Mesodermal cell (in vitro differentiated cells): ENCODE measurements around the gene CAMKMT.

Source experiments
- H3K27ac ChIP-seq: 2 replicates; pipeline ENCODE4 v1.7.0; 2013; ENCODE audit warnings: mild to moderate bottlenecking, low read depth, low read length, moderate library complexity; ENCODE audit not compliant: severe bottlenecking
- H3K36me3 ChIP-seq: 2 replicates; pipeline ENCODE4 v1.7.1; 2013; ENCODE audit warnings: mild to moderate bottlenecking, low read length, moderate library complexity; ENCODE audit not compliant: control insufficient read depth, insufficient read depth
- H3K4me1 ChIP-seq: one replicate; pipeline ENCODE4 v1.7.1; 2013; ENCODE audit warnings: mild to moderate bottlenecking, low read length; ENCODE audit not compliant: insufficient read depth, control insufficient read depth, poor library complexity, severe bottlenecking
- H3K4me3 ChIP-seq: 2 replicates; pipeline ENCODE4 v1.7.0; 2013; ENCODE audit warnings: low read length, control low read depth, mild to moderate bottlenecking; ENCODE audit not compliant: insufficient read depth, poor library complexity, severe bottlenecking; ENCODE audit errors: extremely low read depth
- H3K9me3 ChIP-seq: 2 replicates; pipeline ENCODE4 v1.7.1; 2013; ENCODE audit warnings: mild to moderate bottlenecking, low read length, moderate library complexity; ENCODE audit not compliant: control insufficient read depth
- WGBS, 2 experiments: methylation state at CpG; one replicate each; pipeline ENCODE4 v1.1.5; 2013; ENCODE audit warnings: missing lambda C conversion rate in 2 of 2; ENCODE audit not compliant: insufficient coverage in 2 of 2; 5-methylcytosine and 5-hydroxymethylcytosine counted together

The CAMKMT gene

DNA sequence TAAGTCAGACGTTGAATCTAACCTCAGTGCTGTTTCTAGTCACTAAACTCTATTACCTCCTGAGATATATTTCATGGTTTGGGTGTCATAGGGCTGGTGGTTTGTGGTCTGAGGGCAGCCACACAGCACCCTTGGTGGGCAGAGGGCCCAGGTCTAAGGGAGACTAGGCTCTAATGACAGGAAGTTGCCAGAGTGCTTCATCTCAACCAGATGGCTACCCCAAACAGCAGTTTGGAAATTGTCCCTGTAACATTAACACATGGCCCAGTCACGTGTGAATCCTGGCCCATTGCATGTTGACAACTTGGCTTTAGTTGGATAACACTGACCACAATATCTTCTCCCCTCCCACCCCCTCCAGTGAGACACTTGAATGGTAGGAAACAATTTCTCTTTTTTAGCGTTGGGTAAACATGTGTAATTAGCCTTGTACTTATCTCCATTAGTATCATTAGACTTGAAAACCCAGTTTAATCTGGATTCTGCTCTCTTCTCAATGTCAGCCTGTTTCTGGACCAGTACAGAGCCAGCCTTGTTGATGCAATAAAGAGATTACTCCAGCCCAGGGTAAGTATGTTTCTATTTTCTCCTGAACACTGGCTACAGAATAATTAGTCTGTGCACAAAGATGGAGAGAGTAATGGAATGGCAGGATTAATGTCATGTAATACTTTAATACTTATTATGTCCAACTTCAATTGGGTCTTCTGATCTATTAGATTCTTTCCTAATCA, 392.0 kb downstream of the CAMKMT start:
- no peaks in the 10 kb centered on the region for H3K36me3 ChIP-seq
- no peak overlapping the region for H3K4me3 ChIP-seq
- no peak overlapping the region for H3K27ac ChIP-seq
- H3K9me3 ChIP-seq, result no peaks in the 10 kb centered on the region
- WGBS, 2 experiments, result 57 to 90% methylated on average over 1 to 2 of the region's 3 CpGs
- H3K4me1 ChIP-seq, result peaks cover 6% of the 10 kb centered on the region

DNA sequence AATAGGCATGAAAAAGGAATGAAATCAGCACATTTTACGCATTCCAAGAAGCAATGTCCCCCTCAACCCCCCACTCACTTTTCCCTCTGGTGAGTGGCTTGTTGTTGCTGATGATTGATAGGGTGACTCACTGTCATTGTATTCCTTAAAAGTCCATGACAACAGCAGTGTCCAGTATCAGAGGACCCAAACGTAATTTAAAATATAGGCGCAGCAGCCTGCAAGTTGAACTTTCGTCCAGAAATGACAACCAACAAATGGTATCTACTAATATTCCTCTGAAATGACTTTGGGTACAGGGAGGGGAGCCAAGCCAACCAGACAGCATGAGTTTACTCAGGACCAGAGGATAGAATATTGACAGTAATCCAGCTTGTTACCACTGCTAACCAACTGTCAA, 396.8 kb downstream of the CAMKMT start:
- Histone ChIP-seq H3K36me3 (no peaks in the 10 kb centered on the region), H3K27ac (no peak overlapping the region), H3K9me3 (no peaks in the 10 kb centered on the region), H3K4me3 (no peak overlapping the region), H3K4me1 (peaks cover 11% of the 10 kb centered on the region)
- no CpG with 5 or more reads among the region's 4 CpGs for WGBS, 2 experiments

DNA sequence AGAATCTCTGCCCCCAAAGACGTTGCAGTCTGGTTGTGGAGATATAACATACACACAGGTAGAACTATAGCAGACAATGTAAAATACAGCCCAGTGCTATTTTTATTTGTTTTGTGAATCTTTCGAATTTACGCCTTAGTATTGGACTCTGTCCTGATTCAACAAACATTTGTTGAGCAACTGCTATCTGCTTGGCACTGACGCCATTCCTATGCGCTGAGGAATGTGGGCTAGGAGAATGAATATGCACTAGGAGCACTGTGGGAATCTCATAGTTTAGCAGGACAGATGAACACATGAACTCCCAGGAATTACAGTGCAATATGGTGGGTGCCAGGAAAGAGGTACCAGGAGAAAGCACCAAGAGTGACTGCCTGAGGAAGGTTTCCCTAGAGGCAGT, 398.1 kb downstream of the CAMKMT start:
- no peaks in the 10 kb centered on the region for H3K36me3 ChIP-seq
- H3K4me3 ChIP-seq, result no peak overlapping the region
- no peaks in the 10 kb centered on the region for H3K9me3 ChIP-seq
- H3K27ac ChIP-seq, result no peak overlapping the region
- H3K4me1 ChIP-seq, result peaks cover 11% of the 10 kb centered on the region
- WGBS, 2 experiments, result 88 to 100% methylated on average over 4 to 5 of the region's 5 CpGs

DNA sequence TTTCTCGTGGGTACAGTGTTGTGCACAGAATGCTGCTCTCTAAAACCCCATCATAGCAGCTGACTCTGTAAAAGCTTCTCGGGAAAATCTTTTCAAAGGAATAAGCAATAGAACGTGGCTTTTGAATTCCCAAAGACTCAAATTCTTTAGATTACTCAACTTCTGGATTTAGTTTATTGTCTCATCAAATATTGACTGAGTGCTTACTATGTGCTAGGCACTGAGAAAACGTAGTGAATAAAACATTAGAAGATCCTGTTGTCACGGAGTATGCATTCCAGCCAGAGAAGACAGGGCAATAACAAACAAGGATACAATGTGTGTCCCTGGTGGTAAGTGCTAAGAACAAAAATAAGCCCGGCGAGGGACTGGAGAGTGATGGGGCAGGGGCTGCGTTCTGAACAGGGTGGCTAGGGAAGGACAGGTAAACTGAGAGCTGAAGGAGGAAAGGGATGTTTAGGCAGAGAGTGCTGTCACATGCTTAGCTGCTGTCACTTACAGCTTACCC, 401.6 kb downstream of the CAMKMT start:
- Histone ChIP-seq H3K4me3 (no peak overlapping the region), H3K27ac (no peak overlapping the region), H3K9me3 (no peaks in the 10 kb centered on the region), H3K36me3 (no peaks in the 10 kb centered on the region), H3K4me1 (peaks cover 9% of the 10 kb centered on the region)
- WGBS, 2 experiments, result 62 to 68% methylated on average over 6 to 7 of the region's 8 CpGs

DNA sequence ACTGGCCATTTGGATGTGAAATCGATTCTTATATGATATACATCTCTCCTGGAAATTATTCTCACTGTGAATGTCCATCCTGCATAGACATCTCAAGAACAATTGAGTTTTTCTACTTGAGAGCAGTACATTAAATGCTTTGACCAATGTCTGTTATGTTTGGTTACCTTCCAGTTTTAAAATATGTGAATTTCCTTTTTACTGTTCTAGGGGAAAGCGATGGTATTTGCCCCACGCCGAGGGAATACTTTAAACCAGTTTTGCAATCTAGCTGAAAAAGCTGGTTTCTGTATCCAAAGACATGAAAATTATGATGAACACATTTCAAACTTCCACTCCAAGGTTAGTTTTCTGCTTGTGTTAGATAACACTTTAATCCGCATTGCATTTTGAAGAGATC, 404.5 kb downstream of the CAMKMT start:
- H3K4me1 ChIP-seq, result peaks cover 5% of the 10 kb centered on the region

DNA sequence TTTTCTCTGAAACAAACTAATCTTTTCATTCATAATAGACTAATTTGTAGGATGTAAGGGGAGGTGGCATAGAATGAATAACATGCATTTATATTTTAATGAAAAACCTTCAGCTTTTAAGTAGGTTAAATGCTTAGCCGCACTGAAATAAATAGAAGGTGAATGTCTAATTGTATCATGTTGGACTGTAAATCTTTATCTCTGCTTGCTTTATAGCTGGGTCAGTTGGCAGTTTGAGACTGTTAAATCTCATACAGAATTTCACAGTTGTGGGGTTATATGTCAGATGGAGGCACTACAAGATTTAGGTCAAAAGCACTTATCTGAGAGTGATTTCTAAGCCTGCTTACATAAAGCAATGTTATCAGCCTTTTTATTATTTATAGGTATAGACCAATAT, 405.0 kb downstream of the CAMKMT start:
- Histone ChIP-seq H3K4me1 (peaks cover 5% of the 10 kb centered on the region), H3K9me3 (no peaks in the 10 kb centered on the region), H3K4me3 (no peak overlapping the region), H3K27ac (no peak overlapping the region), H3K36me3 (no peaks in the 10 kb centered on the region)
- WGBS, 2 experiments, result 100% methylated on average over 1 of the region's 1 CpG; no CpG with 5 or more reads in 1 of the 2 experiments

More for the DNA sequence above, 404.5 kb downstream of the CAMKMT start:
- Histone ChIP-seq H3K27ac (no peak overlapping the region), H3K4me3 (no peak overlapping the region), H3K9me3 (no peaks in the 10 kb centered on the region), H3K36me3 (no peaks in the 10 kb centered on the region)
- 100% methylated on average over 1 of the region's 5 CpGs; no CpG with 5 or more reads in 1 of the 2 experiments for WGBS, 2 experiments

DNA sequence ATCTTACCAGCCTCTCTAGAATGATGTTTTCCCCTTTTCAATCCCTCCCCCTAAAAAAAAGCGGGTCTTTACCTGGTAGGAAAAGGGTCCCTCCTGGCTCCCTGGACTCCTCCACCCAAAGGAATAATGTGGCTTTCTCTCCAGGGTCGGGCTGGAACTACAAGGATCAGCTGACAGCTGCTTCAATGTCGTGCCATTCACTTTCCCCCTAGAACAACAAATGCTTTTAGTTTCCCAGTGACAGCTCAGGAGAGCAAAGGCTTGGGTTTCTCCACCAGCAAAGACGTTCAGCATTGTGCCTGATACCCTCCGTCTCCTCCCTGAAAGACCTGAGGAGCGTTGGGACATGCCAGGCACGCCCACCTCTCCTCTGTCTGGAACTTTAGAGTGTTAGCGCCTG, 405.9 kb downstream of the CAMKMT start:
- Histone ChIP-seq H3K4me1 (peaks cover 5% of the 10 kb centered on the region), H3K36me3 (no peaks in the 10 kb centered on the region), H3K27ac (no peak overlapping the region), H3K9me3 (no peaks in the 10 kb centered on the region), H3K4me3 (no peak overlapping the region)
- WGBS, 2 experiments, result 38 to 51% methylated on average over 7 of the region's 8 CpGs

DNA sequence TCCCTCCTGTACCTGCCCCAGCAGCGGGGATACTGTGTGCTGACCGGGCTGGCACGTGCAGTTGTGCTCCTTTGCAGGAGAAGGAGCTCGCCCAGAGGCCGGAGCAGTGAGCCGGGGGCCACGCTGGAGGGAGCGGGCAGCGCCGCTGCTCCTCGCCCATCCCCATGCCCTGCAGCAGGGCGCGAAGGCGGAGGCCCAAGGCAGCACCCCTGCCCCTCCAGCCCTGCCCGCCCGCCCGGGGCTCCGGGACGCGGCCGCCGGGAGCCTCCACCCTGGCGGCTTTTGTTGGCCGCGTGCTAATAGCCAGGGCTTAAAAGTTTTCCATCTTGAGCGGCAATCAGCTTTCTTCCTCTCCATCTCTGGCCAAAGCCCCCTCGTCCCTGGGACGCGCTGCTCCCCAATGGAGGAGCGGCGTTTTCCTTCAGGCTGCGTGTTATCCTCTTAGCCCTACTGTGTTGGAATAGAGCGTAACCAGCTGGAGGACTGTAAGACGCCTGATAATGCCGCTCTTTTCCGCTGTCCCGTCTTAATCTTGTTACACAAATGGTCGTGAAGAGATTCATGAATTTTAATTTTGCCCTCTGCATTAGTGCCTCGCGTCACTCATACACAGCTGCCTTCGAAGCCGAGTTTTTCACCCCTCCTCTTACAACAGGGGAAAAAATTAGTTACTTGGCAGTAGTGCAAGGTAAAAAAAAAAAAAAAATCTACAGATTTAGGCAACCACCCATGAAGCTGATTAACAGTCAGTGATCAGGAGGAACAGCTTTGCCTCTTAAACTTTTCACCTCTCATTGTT, 406.9 kb downstream of the CAMKMT start:
- WGBS, 2 experiments, result 1 to 5% methylated on average over 19 to 22 of the region's 42 CpGs
- H3K36me3 ChIP-seq, result no peaks in the 10 kb centered on the region
- peaks cover 5% of the 10 kb centered on the region for H3K4me1 ChIP-seq
- H3K4me3 ChIP-seq, result no peak overlapping the region
- H3K27ac ChIP-seq, result no peak overlapping the region
- no peaks in the 10 kb centered on the region for H3K9me3 ChIP-seq

DNA sequence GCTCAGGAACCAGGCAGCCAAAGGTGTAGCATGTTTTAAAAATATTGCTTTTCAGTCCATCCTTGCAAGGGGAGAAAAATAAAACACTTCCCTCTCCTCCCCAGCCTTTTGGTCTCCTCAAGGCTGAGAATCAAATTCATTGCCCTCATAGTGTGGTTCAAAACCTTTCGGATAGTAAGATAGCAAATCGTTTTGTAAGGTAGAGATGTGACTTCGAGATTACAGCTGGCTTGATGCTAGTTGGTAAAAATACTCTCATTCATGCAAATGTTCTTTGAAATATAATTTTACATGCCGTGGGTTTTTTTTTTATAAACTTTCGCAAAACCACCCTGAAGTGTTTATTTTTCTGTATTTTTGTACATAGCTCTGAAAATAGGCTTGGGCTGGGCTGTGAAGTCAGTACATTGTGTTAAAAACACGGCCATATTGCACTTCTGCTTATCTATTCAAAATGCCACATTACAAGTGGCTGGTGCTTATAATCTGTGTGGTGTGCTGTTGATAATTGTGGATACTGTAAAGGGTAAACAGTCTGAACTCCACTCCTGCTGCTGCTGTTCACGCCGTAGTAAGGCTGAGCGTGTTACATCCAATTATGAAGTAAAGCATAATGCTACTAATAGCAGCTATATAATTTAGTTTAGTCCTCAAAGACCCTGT, 407.7 kb downstream of the CAMKMT start:
- no peaks in the 10 kb centered on the region for H3K9me3 ChIP-seq
- no peaks in the 10 kb centered on the region for H3K36me3 ChIP-seq
- no peak overlapping the region for H3K4me3 ChIP-seq
- H3K27ac ChIP-seq, result no peak overlapping the region
- WGBS, 2 experiments, result no CpG with 5 or more reads among the region's 9 CpGs
- H3K4me1 ChIP-seq, result peaks cover 5% of the 10 kb centered on the region

DNA sequence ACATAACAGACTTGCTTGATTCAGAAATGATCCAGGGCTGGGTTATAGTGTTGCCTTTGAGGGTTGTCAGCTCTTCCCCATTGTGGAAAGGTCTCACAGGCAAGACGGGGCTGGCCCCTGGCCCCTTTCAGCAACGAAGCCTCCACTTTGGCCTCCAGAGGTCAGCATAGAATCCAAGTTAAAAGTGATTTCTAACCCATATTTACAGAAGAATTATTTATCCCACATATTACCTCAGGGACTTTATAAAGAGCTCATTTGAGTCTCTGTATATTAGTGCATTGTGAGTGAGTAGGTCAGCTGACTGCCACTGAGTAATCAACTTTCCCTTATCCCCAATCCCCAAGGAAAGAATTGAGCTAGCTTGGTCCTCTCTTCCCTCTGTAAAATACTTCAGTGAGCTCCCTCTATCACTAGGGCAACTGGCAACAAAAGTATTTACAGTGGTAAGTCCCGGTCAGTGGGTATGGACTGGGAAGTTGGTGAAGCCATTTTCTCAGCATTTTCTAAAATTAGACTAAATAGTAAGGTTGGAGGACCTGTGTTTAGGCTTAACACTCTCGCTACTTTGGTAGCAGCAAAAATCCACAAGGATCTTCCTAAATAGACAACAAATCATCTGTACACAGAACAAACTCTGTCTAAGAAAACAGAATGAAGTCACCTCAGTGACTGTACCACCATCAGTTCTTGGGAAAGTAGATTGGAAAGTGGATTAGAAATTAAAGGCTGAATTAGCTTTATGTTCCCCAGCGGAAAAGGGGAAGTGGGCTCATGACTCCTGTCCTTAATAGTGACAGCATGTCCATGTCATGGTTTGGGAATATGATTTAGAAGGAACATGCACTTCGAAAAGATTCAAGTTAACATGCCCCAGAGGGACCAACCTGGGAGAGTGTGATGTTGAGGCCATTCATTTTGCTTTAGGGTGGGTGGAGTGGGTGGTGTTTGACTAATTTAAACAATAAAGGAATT, 408.8 kb downstream of the CAMKMT start:
- WGBS, 2 experiments, result 42 to 88% methylated on average over 1 to 3 of the region's 6 CpGs
- H3K9me3 ChIP-seq, result no peaks in the 10 kb centered on the region

More for the DNA sequence above, 408.8 kb downstream of the CAMKMT start:
- Histone ChIP-seq H3K27ac (no peak overlapping the region), H3K36me3 (no peaks in the 10 kb centered on the region), H3K4me1 (peaks cover 5% of the 10 kb centered on the region), H3K4me3 (no peak overlapping the region)
